ENCODE measurements around the gene APOL3. TPM values are rescaled to one million over a fixed set of nuclear protein-coding genes. Genes with fewer than 3 reads are reported as not detected.
"Not testable (repeated sequence)": the region's sequence is repeated elsewhere in the genome, so short reads cannot be mapped to it uniquely, and the experiment has no call there.

Gene APOL3
- total RNA-seq, result 52.0 and 59.1 TPM in 2 replicates

DNA sequence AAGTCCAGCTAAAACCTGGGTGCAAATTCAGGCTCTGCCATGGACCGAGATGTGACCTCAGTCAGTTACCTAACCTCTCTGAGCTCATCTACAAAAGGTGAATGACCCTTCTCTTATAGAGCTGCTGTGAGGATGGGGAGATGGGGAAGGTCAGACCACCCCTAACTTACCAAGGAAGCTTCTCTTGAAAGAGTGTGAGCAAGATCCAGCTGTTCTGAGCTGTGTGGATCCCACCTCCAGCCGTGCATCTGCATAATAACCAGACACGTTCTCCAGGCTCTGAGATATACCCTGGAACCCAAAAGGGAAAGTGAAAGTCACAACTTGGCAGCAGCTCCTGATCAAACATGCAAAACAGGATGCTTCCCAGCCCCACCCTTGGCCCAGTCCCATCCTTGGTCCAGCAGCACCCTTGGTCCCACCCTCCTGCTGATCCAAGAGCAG lies at the start of gene APOL3:
Gene APOL3, minus strand, starts transcription at position 257 of the 444 bp plus-strand sequence. CDS start 11,700 bp downstream, outside the sequence.
- peak; percentile 48 for DNase-seq (ENCODE audit: low read depth, low spot score)

GRCh38 chr22:36210224-36210623 lies 49.7 kb upstream of the APOL3 start:
- DNase-seq (ENCODE audit: low read depth, low spot score), result no peak

GRCh38 chr22:36209488-36209908 lies 48.9 kb upstream of the APOL3 start:
- not testable (repeated sequence) for DNase-seq (ENCODE audit: low read depth, low spot score)

GRCh38 chr22:36208914-36209313 lies 48.4 kb upstream of the APOL3 start:
- no peak for DNase-seq (ENCODE audit: low read depth, low spot score)

- no peak for DNase-seq (ENCODE audit: low read depth, low spot score)
These were observed 47.7 kb upstream of the APOL3 start for GRCh38 chr22:36208162-36208765.

DNA sequence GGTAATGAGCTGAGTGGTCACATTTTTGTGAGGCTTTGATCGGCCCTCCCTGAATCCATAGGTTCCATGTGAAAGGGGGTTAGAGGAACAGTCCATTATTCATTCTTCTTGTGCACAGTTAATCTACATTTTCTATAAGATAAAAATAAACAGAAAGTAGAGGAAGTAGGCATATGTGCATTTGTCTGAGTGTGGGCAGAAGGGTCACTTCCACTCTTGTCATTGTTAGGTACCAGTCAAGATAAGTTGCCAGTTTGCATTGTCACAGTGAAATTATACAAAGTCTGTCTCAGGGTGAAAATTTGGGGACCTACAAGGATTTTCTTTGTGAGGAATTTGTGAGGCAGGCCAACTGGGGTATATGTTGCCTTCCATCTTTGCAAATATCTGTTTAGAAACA lies 45.7 kb upstream of the APOL3 start:
- no peak for DNase-seq (ENCODE audit: low read depth, low spot score)

DNA sequence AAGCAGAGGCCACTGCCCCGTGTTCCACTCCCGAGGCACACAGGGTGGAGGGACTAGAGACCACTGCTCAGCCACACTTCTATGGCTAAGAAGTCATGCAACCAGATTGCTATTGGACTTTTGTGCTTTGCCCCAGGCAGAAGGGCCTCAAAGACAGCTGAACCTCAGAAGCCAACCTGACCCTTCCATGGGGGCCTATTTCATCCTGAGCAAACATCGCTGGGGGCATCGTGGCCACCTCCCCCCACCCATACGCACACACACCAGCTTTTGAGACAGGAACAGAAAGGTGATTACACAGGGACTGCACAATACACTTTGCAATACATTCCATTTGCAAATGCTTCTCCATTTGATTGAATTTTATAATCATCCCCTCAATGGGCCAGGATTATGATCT lies 45.0 kb upstream of the APOL3 start:
- DNase-seq (ENCODE audit: low read depth, low spot score), result not testable (repeated sequence)

- no peak for DNase-seq (ENCODE audit: low read depth, low spot score)
These were observed 44.1 kb upstream of the APOL3 start for GRCh38 chr22:36204632-36205015.

- no peak for DNase-seq (ENCODE audit: low read depth, low spot score)
These were observed 43.6 kb upstream of the APOL3 start for GRCh38 chr22:36204001-36204631.

GRCh38 chr22:36203441-36203840 lies 42.9 kb upstream of the APOL3 start:
- not testable (repeated sequence) for DNase-seq (ENCODE audit: low read depth, low spot score)

DNA sequence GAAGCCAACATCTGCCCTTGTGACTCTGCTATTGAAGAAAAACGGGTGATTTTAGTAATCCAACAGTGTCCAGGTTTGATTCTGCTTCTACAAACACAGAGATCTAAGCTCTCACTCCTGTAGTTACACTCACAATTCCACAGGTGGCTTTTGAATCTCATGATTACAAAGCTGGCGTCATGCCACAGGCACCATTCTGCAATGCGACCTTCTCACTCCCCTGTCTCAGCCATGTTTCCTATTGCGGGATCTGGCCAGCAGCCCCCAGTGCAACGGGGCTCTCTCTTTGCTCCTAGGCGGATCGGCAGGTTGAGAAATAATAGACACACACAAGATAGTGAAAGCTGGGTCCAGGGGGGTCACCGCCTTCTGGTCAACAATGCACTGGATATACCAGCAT lies 42.4 kb upstream of the APOL3 start:
- DNase-seq (ENCODE audit: low read depth, low spot score), result peak; percentile 36

DNA sequence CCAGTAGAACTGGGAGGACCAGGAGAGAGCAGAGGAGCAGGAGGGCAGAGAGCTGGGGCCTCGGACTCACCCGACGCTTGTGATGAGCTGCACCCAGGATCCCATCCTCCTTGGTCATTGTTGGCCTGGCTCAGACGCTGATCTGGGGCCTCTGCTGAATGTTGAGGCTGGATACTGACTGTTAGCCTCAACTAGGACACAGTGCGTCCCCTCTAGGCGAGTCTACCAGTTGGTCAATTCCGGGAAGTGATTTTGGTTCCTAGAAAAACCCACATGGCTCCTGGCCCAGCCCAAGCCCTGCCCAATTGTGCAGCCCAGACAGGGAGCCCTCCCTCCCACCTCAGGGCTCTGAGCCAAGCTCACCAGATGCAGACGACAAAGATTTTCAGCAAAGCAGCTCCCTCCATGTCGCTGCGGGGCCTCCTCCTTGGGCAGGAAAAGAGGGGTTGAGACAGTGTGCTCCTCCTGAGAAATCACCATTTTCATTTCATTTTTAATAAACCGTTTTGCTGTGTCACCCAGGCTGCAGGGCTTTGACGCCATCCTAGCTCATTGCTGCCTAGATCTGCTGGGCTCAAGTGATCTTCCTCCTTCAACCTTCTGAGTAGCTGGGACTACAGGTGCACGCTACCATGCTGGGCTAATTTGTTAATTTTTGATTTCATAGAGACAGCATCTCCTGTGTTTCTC lies 41.2 kb upstream of the APOL3 start, which contains the start of gene APOL4:
Gene APOL4, minus strand, starts transcription at position 180 of the 690 bp plus-strand sequence. Its CDS starts 75 bp downstream, at position 105.
- DNase-seq (ENCODE audit: low read depth, low spot score), result no peak

DNA sequence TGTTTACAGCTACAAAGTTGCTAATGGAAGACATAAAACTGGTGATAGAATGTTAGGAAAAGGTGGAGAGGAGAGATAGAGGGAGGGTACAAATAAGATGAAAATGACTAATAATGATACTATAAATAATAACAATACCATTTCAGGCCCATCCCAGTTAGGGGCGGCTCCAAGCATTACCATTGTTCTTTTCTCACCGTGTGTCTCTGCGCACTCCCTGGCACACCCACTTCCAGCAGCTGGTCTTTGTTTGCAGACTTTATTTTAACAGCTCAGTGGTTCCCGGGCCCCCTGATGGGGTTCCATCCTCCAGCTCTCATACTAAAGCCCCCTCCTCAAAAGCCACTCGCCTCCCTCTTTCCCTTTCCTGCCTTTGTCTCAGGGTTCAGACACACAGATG lies 40.5 kb upstream of the APOL3 start:
- not testable (repeated sequence) for DNase-seq (ENCODE audit: low read depth, low spot score)

- DNase-seq (ENCODE audit: low read depth, low spot score), result no peak
These were observed 38.5 kb upstream of the APOL3 start for GRCh38 chr22:36199001-36199551.

DNA sequence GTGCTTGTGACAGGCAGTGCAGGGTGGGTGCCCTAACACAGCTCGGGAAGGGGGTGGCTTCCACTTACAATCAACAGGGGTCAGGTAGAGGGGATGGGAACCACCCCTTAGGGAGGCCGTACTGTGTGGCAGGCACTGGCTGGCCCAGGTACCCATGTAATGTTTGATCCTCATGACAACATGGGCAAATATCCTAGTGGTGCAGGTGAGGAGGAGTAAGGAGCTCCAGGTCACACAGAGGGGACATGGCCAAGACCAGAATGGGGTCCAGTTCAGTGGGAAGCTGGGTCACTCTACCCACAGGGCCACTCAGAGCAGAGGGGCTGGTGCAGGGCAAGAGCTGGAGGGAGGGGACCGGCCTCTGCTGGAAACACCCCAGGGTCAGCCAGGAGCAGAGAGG lies 38.0 kb upstream of the APOL3 start:
- DNase-seq (ENCODE audit: low read depth, low spot score), result no peak

DNA sequence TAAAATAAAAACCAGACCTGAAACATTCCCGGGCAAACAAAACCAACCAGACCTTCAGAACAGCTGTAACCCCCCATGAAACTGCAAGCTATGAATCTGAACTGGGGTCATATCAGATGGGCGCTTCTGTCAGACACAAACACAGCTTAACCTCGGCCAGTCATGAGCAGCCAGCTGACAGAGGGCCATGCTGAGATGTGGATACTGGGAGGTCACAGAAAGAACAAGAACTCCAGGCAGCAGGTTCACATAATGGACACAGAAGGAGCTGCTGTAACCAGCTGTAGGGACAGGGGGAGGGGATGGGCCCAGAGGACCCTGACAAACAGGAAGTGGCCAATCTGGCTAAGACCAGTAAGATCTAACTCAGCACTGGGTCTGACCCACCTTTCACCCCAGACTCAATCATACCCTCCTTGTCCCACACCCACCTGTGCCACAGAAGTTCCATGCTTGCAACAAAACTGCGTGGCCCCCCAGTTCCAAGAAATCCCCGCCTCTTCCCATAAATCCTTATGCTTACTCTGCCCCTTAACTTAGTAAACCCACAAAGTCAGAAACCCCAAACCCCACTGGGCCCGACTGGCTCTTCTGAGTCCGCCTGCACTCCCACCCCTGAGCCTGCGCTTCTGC lies 37.1 kb upstream of the APOL3 start:
- DNase-seq (ENCODE audit: low read depth, low spot score), result no peak

- peak; percentile 40 for DNase-seq (ENCODE audit: low read depth, low spot score)
These were observed 36.5 kb upstream of the APOL3 start for GRCh38 chr22:36197065-36197440.

- no peak for DNase-seq (ENCODE audit: low read depth, low spot score)
These were observed 35.9 kb upstream of the APOL3 start for GRCh38 chr22:36196254-36197064.

- peak; percentile 39 for DNase-seq (ENCODE audit: low read depth, low spot score)
These were observed 34.4 kb upstream of the APOL3 start for GRCh38 chr22:36194971-36195370.

GRCh38 chr22:36194385-36194784 lies 33.8 kb upstream of the APOL3 start:
- DNase-seq (ENCODE audit: low read depth, low spot score), result no peak

- no peak for DNase-seq (ENCODE audit: low read depth, low spot score)
These were observed 33.0 kb upstream of the APOL3 start for GRCh38 chr22:36193577-36193976.
